ENCODE data around the gene AADACL2.

DNA sequence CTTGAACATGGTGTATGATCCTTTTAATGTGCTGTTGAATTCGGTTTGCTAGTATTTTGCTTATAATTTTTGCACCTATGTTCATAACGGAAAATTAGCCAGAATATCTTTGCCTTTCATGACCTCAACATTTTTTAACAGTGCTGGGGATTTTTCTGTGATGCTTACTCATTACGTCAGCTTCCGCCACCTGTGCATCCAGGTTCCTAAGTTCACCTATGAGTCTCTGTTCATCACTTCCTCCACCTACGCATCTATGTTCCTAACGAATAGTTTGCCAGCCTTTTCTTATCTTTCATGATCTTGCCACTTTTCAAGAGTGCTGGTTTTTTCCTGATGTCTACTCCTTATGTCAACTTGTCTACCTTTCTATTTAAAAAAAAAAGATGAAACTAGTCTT, 16.5 kb downstream of the AADACL2 start:
- TF ChIP-seq POLR2AphosphoS5 (IDR thresholded peaks at IDR 0.05; ENCODE audit: low read depth, low read length) = no peak
- TF ChIP-seq, protein P1, sequence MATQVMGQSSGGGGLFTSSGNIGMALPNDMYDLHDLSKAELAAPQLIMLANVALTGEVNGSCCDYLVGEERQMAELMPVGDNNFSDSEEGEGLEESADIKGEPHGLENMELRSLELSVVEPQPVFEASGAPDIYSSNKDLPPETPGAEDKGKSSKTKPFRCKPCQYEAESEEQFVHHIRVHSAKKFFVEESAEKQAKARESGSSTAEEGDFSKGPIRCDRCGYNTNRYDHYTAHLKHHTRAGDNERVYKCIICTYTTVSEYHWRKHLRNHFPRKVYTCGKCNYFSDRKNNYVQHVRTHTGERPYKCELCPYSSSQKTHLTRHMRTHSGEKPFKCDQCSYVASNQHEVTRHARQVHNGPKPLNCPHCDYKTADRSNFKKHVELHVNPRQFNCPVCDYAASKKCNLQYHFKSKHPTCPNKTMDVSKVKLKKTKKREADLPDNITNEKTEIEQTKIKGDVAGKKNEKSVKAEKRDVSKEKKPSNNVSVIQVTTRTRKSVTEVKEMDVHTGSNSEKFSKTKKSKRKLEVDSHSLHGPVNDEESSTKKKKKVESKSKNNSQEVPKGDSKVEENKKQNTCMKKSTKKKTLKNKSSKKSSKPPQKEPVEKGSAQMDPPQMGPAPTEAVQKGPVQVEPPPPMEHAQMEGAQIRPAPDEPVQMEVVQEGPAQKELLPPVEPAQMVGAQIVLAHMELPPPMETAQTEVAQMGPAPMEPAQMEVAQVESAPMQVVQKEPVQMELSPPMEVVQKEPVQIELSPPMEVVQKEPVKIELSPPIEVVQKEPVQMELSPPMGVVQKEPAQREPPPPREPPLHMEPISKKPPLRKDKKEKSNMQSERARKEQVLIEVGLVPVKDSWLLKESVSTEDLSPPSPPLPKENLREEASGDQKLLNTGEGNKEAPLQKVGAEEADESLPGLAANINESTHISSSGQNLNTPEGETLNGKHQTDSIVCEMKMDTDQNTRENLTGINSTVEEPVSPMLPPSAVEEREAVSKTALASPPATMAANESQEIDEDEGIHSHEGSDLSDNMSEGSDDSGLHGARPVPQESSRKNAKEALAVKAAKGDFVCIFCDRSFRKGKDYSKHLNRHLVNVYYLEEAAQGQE (IDR thresholded peaks at IDR 0.05; ENCODE audit: insufficient read depth in 1 of 2, low read depth in 2 of 2, low read length in 2 of 2) = no peak

All from PFSK-1 (cell line).